Mesenchymal stem cell (in vitro differentiated cells and primary cell): Measurements from ENCODE around the gene MAZ.
A peak's percentile ranks its signal among the peaks of the same experiment; 100 is the strongest.

Experiments
- DNase-seq: peaks from one replicate; pipeline ENCODE4 v3.0.0-alpha.2; 2013
- H2AFZ ChIP-seq: one replicate; pipeline ENCODE4 v1.6.1; 2013; ENCODE audit warnings: low read depth, mild to moderate bottlenecking, control low read depth, inconsistent platforms, low read length, moderate library complexity
- H2AK5ac ChIP-seq: 2 replicates; pipeline ENCODE4 v1.6.1; 2013; ENCODE audit warnings: low read length, moderate library complexity, mild to moderate bottlenecking, inconsistent platforms; ENCODE audit not compliant: severe bottlenecking
- H2BK120ac ChIP-seq: one replicate; pipeline ENCODE4 v1.6.1; 2013; ENCODE audit warnings: low read depth, mild to moderate bottlenecking, inconsistent platforms, low read length, moderate library complexity
- H2BK12ac ChIP-seq, 2 experiments: one replicate each; pipeline ENCODE4 v1.6.1; 2013; ENCODE audit warnings: inconsistent platforms in 2 of 2, low read length in 2 of 2, mild to moderate bottlenecking in 2 of 2, moderate library complexity in 2 of 2, control low read depth in 1 of 2
- H2BK15ac ChIP-seq: one replicate; pipeline ENCODE4 v1.6.1; 2013; ENCODE audit warnings: mild to moderate bottlenecking, low read depth, inconsistent platforms; ENCODE audit not compliant: poor library complexity, severe bottlenecking
- H2BK5ac ChIP-seq: 2 replicates; pipeline ENCODE4 v1.6.1; 2013; ENCODE audit warnings: low read depth, mild to moderate bottlenecking, low read length, control low read depth, inconsistent platforms; ENCODE audit not compliant: poor library complexity, severe bottlenecking
- H3K14ac ChIP-seq, 2 experiments: one replicate each; pipeline ENCODE4 v1.6.1; 2013; ENCODE audit warnings: inconsistent platforms in 2 of 2, low read length in 2 of 2, control low read depth in 1 of 2, mild to moderate bottlenecking in 1 of 2, moderate library complexity in 1 of 2
- H3K18ac ChIP-seq, 2 experiments: one replicate each; pipeline ENCODE4 v1.6.1; 2013; ENCODE audit warnings: inconsistent platforms in 2 of 2, low read length in 2 of 2, control low read depth in 1 of 2, low read depth in 1 of 2, mild to moderate bottlenecking in 1 of 2
- H3K23ac ChIP-seq, 2 experiments: one replicate each; pipeline ENCODE4 v1.6.1; 2013; ENCODE audit warnings: inconsistent platforms in 2 of 2, low read length in 2 of 2, mild to moderate bottlenecking in 2 of 2, moderate library complexity in 2 of 2, control low read depth in 1 of 2
- H3K27ac ChIP-seq: 2 replicates; pipeline ENCODE4 v1.5.1; 2013; ENCODE audit warnings: mild to moderate bottlenecking, moderate library complexity, low read length, control low read depth, inconsistent platforms; ENCODE audit not compliant: poor library complexity, severe bottlenecking
- H3K27me3 ChIP-seq, 2 experiments: 2 replicates each; pipeline versions ENCODE4 v1.6.1 to v1.7.0; 2013; ENCODE audit warnings: low read length in 2 of 2, mild to moderate bottlenecking in 2 of 2, moderate library complexity in 2 of 2, control low read depth in 1 of 2, inconsistent platforms in 1 of 2; ENCODE audit not compliant: control insufficient read depth in 1 of 2, insufficient read depth in 1 of 2
- H3K36me3 ChIP-seq, 2 experiments: 2 replicates each; pipeline versions ENCODE4 v1.6.1 to v1.7.0; 2013; ENCODE audit warnings: low read length in 2 of 2, control low read depth in 1 of 2, inconsistent platforms in 1 of 2, low read depth in 1 of 2, mild to moderate bottlenecking in 1 of 2; ENCODE audit not compliant: insufficient read depth in 2 of 2, control insufficient read depth in 1 of 2
- H3K4ac ChIP-seq, 2 experiments: one replicate each; pipeline ENCODE4 v1.6.1; 2013; ENCODE audit warnings: inconsistent platforms in 2 of 2, low read length in 2 of 2, mild to moderate bottlenecking in 2 of 2, moderate library complexity in 2 of 2, control low read depth in 1 of 2, low read depth in 1 of 2
- H3K4me1 ChIP-seq: 2 replicates; pipeline ENCODE4 v1.6.1; 2013; ENCODE audit warnings: low read depth, low read length, control low read depth; ENCODE audit not compliant: control insufficient read depth, insufficient read depth
- H3K4me2 ChIP-seq: 2 replicates; pipeline ENCODE4 v1.6.1; 2013; ENCODE audit warnings: low read length, mild to moderate bottlenecking, inconsistent platforms; ENCODE audit not compliant: poor library complexity, severe bottlenecking
- H3K4me3 ChIP-seq, 2 experiments: 2 replicates each; pipeline versions ENCODE4 v1.5.1 to v1.7.0; 2013; ENCODE audit warnings: low read length in 2 of 2, mild to moderate bottlenecking in 2 of 2, control low read depth in 1 of 2, low read depth in 1 of 2; ENCODE audit not compliant: insufficient read depth in 1 of 2
- H3K79me1 ChIP-seq: replicated peaks from 2 replicates; pipeline ENCODE4 v1.6.1; 2013; ENCODE audit warnings: mild to moderate bottlenecking, control low read depth, low read length, inconsistent platforms; ENCODE audit not compliant: poor library complexity, severe bottlenecking
- H3K9ac ChIP-seq: 2 replicates; pipeline ENCODE4 v1.7.0; 2013; ENCODE audit warnings: mild to moderate bottlenecking, low read length, moderate library complexity
- H3K9me3 ChIP-seq: 2 replicates; pipeline ENCODE4 v1.7.0; 2013; ENCODE audit warnings: mild to moderate bottlenecking, low read length; ENCODE audit not compliant: control insufficient read depth
- H4K8ac ChIP-seq: one replicate; pipeline ENCODE4 v1.6.1; 2013; ENCODE audit warnings: inconsistent platforms, mild to moderate bottlenecking, low read length, moderate library complexity
- H4K91ac ChIP-seq: one replicate; pipeline ENCODE4 v1.6.1; 2013; ENCODE audit warnings: mild to moderate bottlenecking, low read length, inconsistent platforms
- WGBS: methylation state at CpG from one replicate; pipeline ENCODE4 v1.1.7; 2013; ENCODE audit warnings: mixed read lengths; 5-methylcytosine and 5-hydroxymethylcytosine counted together

Gene MAZ

DNA sequence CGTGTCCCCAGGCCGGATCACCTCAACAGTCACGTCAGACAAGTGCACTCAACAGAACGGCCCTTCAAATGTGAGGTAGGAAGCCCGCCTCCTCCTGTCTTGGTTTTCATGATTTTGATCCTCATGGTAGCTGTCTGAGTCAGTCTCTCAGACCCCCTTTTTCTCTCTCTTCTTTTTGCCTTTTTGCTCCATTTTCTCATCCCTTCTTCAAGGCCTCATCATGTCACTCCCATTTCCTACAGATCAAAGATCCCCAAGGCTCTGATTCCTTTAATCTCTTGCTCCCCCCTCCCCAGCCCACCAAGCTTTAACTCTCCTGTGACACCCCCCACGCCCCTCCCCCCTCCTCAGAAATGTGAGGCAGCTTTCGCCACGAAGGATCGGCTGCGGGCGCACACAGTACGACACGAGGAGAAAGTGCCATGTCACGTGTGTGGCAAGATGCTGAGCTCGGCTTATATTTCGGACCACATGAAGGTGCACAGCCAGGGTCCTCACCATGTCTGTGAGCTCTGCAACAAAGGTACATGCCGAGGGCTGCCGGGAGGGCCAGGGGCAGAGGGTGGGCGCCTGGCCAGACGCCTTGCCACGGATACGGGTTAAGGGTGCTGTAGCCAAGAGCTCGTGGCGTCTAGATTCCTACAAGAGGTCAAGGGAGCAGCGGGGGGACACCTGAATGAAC, 2.0 kb downstream of the MAZ start:
- H3K4ac ChIP-seq: peak overlapping the region in 1 of 2 experiments; percentile 57
- peak overlapping the region; percentile 70 for H3K4me2 ChIP-seq
- peaks cover 16 to 33% of the 10 kb centered on the region in 2 experiments for H3K36me3 ChIP-seq
- H2AFZ ChIP-seq: no peak overlapping the region
- H2BK5ac ChIP-seq: no peak overlapping the region
- peak overlapping the region; percentile 70 for H4K8ac ChIP-seq
- no peak overlapping the region for H2BK120ac ChIP-seq
- H3K14ac ChIP-seq: peak overlapping the region in 1 of 2 experiments; percentile 88
- H2AK5ac ChIP-seq: no peak overlapping the region
- DNase-seq: no peak
- H3K27ac ChIP-seq: peak overlapping the region; percentile 51
- no peaks in the 10 kb centered on the region for H3K27me3 ChIP-seq
- H3K79me1 ChIP-seq: peaks cover 8% of the 10 kb centered on the region
- 52% methylated on average over 25 of the region's 25 CpGs for WGBS
- H2BK12ac ChIP-seq: peak overlapping the region in 1 of 2 experiments; percentile 24
- H3K4me1 ChIP-seq: peaks cover 65% of the 10 kb centered on the region
- no peak overlapping the region for H3K23ac ChIP-seq
- H3K18ac ChIP-seq: peak overlapping the region; percentile 1 to 68
- peak overlapping the region; percentile 66 to 81 for H3K4me3 ChIP-seq
- no peaks in the 10 kb centered on the region for H3K9me3 ChIP-seq
- no peak overlapping the region for H2BK15ac ChIP-seq
- peak overlapping the region; percentile 91 for H3K9ac ChIP-seq
- H4K91ac ChIP-seq: no peak overlapping the region

DNA sequence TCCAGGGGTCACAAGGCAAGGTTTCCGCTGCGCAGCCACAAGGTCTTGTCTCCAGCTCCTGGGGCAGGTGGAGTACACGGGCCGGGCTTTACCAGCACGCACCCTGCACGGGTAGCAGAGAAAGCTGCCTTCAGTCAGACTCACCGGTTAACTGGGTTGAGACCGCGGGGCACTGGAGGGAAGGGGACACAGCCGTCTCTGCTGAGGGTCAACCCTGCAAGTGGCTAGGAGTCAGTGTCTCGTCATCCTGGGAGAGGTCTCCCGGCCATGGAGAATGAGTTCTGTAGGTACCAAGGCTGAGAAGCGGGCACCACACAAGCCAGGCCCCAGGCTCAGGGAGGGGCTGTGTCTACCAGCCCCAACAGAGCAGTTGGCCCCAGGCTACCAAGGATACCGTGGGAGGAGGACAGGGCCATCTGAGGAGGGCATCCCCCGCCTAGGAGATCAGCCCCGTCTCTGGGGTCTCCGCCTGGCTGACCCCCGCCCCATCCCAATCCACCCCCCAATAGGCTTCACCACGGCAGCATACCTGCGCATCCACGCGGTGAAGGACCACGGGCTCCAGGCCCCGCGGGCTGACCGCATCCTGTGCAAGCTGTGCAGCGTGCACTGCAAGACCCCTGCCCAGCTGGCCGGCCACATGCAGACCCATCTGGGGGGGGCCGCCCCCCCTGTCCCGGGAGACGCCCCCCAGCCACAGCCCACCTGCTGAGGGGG, 2.9 kb downstream of the MAZ start:
- peaks cover 61% of the 10 kb centered on the region for H3K4me1 ChIP-seq
- H4K8ac ChIP-seq: peak overlapping the region; percentile 61
- H3K79me1 ChIP-seq: peaks cover 10% of the 10 kb centered on the region
- no peak overlapping the region for H2BK15ac ChIP-seq
- H4K91ac ChIP-seq: peak overlapping the region; percentile 62
- WGBS: 77% methylated on average over 29 of the region's 31 CpGs
- H3K23ac ChIP-seq: peak overlapping the region in 1 of 2 experiments; percentile 75
- H3K36me3 ChIP-seq: peaks cover 16 to 33% of the 10 kb centered on the region in 2 experiments
- no peak overlapping the region for H2BK5ac ChIP-seq
- H3K4me2 ChIP-seq: peak overlapping the region; percentile 34
- no peak overlapping the region for H3K4ac ChIP-seq
- H3K18ac ChIP-seq: peak overlapping the region; percentile 28 to 55
- peak overlapping the region in 1 of 2 experiments; percentile 81 for H3K4me3 ChIP-seq
- no peak overlapping the region for H3K27ac ChIP-seq
- peak overlapping the region; percentile 27 for H2AK5ac ChIP-seq
- H3K9ac ChIP-seq: peak overlapping the region; percentile 91
- no peak overlapping the region for H2AFZ ChIP-seq
- peak overlapping the region in 1 of 2 experiments; percentile 89 for H3K14ac ChIP-seq
- H3K27me3 ChIP-seq: no peaks in the 10 kb centered on the region
- peak overlapping the region in 1 of 2 experiments; percentile 58 for H2BK12ac ChIP-seq
- H3K9me3 ChIP-seq: no peaks in the 10 kb centered on the region
- DNase-seq: no peak
- H2BK120ac ChIP-seq: peak overlapping the region; percentile 42

DNA sequence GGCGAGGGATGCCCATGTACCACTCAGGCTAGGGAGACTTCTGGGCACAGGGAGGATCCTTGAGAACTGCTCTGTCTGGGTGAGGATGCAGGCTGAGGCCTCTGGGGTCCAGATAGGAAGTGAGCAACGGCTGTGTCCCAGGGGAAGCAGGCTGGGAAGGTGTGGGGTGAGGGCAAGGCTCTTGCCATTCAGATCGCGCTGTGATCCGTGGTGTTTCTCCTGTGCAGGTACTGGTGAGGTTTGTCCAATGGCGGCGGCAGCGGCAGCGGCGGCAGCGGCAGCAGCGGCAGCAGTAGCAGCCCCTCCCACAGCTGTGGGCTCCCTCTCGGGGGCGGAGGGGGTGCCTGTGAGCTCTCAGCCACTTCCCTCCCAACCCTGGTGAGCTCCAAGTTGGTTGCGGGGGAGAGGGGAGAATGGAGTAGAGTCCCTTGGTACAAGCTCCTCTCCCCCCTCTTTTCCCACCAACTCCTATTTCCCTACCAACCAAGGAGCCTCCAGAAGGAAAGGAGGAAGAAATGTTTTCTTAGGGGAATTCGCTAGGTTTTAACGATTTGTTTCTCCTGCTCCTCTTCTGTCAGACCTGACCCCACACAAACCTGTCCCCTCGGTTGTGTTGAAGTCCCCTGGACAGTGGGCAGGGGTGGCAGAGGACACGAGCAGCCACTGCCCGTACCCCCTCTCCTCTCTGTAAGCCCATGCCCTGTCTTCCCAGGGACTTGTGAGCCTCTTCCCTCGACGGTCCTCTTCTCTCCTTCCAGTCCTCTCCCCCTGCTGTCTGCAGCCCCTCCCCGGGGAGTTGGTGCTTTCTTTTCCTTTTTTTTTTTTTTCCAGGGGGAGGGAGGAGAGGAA, 3.7 kb downstream of the MAZ start:
- WGBS: 48% methylated on average over 13 of the region's 23 CpGs
- Histone ChIP-seq H3K18ac (peak overlapping the region in 1 of 2 experiments; percentile 61), H3K4me1 (peaks cover 60% of the 10 kb centered on the region), H3K36me3 (peaks cover 16 to 33% of the 10 kb centered on the region in 2 experiments), H3K9me3 (no peaks in the 10 kb centered on the region), H4K91ac (peak overlapping the region; percentile 80), H3K4me3 (no peak overlapping the region), H2BK15ac (peak overlapping the region; percentile 3), H2BK120ac (peak overlapping the region; percentile 42), H3K4ac (peak overlapping the region in 1 of 2 experiments; percentile 17), H2BK12ac (peak overlapping the region in 1 of 2 experiments; percentile 74), H3K4me2 (no peak overlapping the region), H3K79me1 (peaks cover 8% of the 10 kb centered on the region), H3K23ac (no peak overlapping the region), H3K27ac (peak overlapping the region; percentile 29), H3K14ac (no peak overlapping the region), H2AFZ (no peak overlapping the region), H4K8ac (peak overlapping the region; percentile 10), H2BK5ac (no peak overlapping the region), H3K9ac (peak overlapping the region; percentile 87), H3K27me3 (no peaks in the 10 kb centered on the region), H2AK5ac (no peak overlapping the region)
- peak; percentile 59 for DNase-seq
